Measurements from ENCODE around the gene TMEM233.

The TMEM233 gene

DNA sequence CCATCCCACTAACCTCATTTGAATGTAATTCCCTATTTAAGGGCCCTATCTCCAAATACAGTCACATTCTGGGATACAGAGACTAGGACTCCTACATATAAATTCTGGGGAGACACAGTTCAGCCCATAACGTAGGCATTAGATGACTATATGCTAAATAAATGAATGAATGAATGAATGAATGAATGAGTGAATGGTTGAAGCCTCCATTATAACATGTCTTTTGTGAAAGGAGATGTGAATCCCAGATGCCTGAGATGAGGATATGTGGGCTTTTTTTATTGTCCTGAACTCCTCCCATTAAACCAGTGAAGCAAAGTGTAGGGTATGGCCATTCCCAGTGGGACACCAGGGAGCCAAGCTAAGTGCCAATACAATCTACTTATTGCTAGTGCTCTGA lies 20.5 kb upstream of the TMEM233 start:
- no peak overlapping the region for H3K4me3 ChIP-seq (ENCODE audit: low read depth, low read length)
- TF ChIP-seq, protein P1, sequence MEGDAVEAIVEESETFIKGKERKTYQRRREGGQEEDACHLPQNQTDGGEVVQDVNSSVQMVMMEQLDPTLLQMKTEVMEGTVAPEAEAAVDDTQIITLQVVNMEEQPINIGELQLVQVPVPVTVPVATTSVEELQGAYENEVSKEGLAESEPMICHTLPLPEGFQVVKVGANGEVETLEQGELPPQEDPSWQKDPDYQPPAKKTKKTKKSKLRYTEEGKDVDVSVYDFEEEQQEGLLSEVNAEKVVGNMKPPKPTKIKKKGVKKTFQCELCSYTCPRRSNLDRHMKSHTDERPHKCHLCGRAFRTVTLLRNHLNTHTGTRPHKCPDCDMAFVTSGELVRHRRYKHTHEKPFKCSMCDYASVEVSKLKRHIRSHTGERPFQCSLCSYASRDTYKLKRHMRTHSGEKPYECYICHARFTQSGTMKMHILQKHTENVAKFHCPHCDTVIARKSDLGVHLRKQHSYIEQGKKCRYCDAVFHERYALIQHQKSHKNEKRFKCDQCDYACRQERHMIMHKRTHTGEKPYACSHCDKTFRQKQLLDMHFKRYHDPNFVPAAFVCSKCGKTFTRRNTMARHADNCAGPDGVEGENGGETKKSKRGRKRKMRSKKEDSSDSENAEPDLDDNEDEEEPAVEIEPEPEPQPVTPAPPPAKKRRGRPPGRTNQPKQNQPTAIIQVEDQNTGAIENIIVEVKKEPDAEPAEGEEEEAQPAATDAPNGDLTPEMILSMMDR (IDR thresholded peaks at IDR 0.05; ENCODE audit: low read depth, low read length): no peak

- no peak overlapping the region for H3K4me3 ChIP-seq (ENCODE audit: low read depth, low read length)
- TF ChIP-seq, protein P1 (IDR thresholded peaks at IDR 0.05; ENCODE audit: low read depth, low read length): no peak
Observed at GRCh38 chr12:119574255-119574654, 19.3 kb upstream of the TMEM233 start.

- TF ChIP-seq, protein P1 (IDR thresholded peaks at IDR 0.05; ENCODE audit: low read depth, low read length): no peak
Observed at GRCh38 chr12:119576118-119576810, 17.3 kb upstream of the TMEM233 start.

GRCh38 chr12:119576915-119577314 lies 16.7 kb upstream of the TMEM233 start:
- no peak overlapping the region for H3K4me3 ChIP-seq (ENCODE audit: low read depth, low read length)
- TF ChIP-seq, protein P1 (IDR thresholded peaks at IDR 0.05; ENCODE audit: low read depth, low read length): no peak

More at GRCh38 chr12:119576118-119576810, 17.3 kb upstream of the TMEM233 start:
- no peak overlapping the region for H3K4me3 ChIP-seq (ENCODE audit: low read depth, low read length)

DNA sequence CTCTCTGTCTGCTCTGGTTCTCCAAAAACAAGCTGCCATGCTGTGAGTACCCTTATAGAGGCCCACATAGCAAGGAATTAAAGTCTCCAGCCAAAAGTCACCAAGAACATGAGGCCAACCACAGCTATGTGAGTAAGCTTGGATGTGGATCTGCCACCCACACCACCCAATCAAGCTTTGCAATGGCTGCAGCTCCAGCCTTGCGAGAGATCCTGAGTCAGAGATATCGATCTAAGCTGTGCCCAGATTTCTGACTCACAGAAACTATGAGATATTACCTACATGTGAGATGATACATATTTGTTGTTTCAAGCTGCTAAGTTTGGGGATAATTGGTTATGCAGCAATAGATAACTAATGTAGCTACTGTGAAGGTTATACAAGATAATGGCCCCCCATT lies 15.5 kb upstream of the TMEM233 start:
- H3K4me3 ChIP-seq (ENCODE audit: low read depth, low read length): no peak overlapping the region
- TF ChIP-seq, protein P1 (IDR thresholded peaks at IDR 0.05; ENCODE audit: low read depth, low read length): no peak

GRCh38 chr12:119589097-119589496 lies 4.5 kb upstream of the TMEM233 start:
- no peak overlapping the region for H3K4me3 ChIP-seq (ENCODE audit: low read depth, low read length)
- TF ChIP-seq, protein P1 (IDR thresholded peaks at IDR 0.05; ENCODE audit: low read depth, low read length): no peak

DNA sequence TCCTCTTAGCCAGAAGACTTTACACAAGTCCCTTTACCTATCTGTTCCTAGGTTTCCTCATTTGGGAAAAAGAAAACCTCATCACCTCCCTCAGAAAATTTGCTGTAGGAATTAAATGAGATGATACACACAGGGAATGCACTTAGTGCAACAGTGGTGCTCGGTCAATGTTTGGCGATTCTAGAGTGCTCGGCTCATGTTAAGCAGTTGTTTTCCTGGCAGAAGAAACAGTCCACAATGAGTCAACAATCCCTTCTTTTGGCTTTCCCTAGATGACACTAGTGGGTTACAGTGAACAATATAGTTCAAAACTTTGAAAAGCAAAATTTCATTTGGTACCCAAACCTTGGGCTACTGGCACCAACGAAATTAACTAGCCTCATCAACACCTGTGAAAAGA lies 3.9 kb upstream of the TMEM233 start:
- TF ChIP-seq, protein P1 (IDR thresholded peaks at IDR 0.05; ENCODE audit: low read depth, low read length): no peak
- H3K4me3 ChIP-seq (ENCODE audit: low read depth, low read length): no peak overlapping the region

Measured in WI38 (cell line).